Adrenal gland (tissue), 12 donors: Measurements from ENCODE around the gene FRK. TPM values are rescaled to one million over a fixed set of nuclear protein-coding genes. Genes with fewer than 3 reads are reported as not detected.

Experiments used
- DNase-seq, 7 donors: peaks; one replicate each; pipeline ENCODE4 v3.0.0-alpha.2; 2019 to 2020
- H3K27ac ChIP-seq, 5 donors: fragments of 200-600 bp; sonication (generic) in 4 of 5; 1 replicate in 3 of 5; 2 replicates in 2 of 5; pipeline versions ENCODE4 v1.5.1 to v1.8.0; 2016 to 2020; ENCODE audit warnings: mild to moderate bottlenecking in 1 of 5
- H3K27me3 ChIP-seq: fragments of 200-600 bp; 2 replicates; pipeline ENCODE4 v1.8.0; 2021
- H3K36me3 ChIP-seq, 2 donors: fragments of 200-600 bp; replicated peaks in 1 of 2; 1 replicate in 1 of 2; 2 replicates in 1 of 2; pipeline versions ENCODE4 v1.5.1 to v1.8.0; 2018 to 2022
- H3K4me1 ChIP-seq, 2 donors: fragments of 200-600 bp; replicated peaks in 1 of 2; 1 replicate in 1 of 2; 2 replicates in 1 of 2; pipeline versions ENCODE4 v1.5.1 to v1.8.0; 2018 to 2021
- H3K4me3 ChIP-seq, 4 donors: fragments of 200-600 bp; sonication (generic) in 3 of 4; one replicate each; pipeline ENCODE4 v1.5.1; 2016 to 2018
- H3K9me3 ChIP-seq, 3 donors: fragments of 200-600 bp; sonication (generic) in 1 of 3; replicated peaks in 1 of 3; 1 replicate in 2 of 3; 2 replicates in 1 of 3; pipeline versions ENCODE4 v1.5.1 to v1.8.0; 2016 to 2021
- CTCF ChIP-seq, 6 experiments: fragments of 450-650 bp in 4 of 6; fragments of 200-600 bp in 2 of 6; sonication (generic) in 1 of 6; IDR thresholded peaks; 1 replicate in 5 of 6; 2 replicates in 1 of 6; pipeline versions ENCODE4 v1.5.1 to v1.8.0; 2016 to 2021; ENCODE audit warnings: antibody characterized with exemption in 6 of 6, mild to moderate bottlenecking in 2 of 6, moderate library complexity in 1 of 6
- POLR2A ChIP-seq, 2 donors: fragments of 450-650 bp; IDR thresholded peaks; one replicate each; pipeline ENCODE4 v1.6.1; 2017; ENCODE audit warnings: antibody characterized with exemption in 2 of 2, mild to moderate bottlenecking in 2 of 2, moderate library complexity in 1 of 2
- WGBS, 4 donors: extraction: QIAGEN DNeasy Blood & Tissue Kit in 2 of 4; methylation state at CpG; one replicate each; pipeline versions ENCODE4 v1.1.5 to v1.1.7; 2013 to 2017; 5-methylcytosine and 5-hydroxymethylcytosine counted together
- intact Hi-C, 2 donors: fragments of 100-400 bp; cut with DNase I; formaldehyde crosslinking; loops; one replicate each; pipeline versions ENCODE4 v1.14.1 to v1.15.0; 2022 to 2023
- polyA plus RNA-seq, 3 donors: library from polyadenylated mRNA; stranded (reverse); fragments of 200-250 nt in 2 of 3; fragments of 350-450 nt in 1 of 3; fragmentation: Illumina TruSeq in 1 of 3; extraction: RNeasy Lipid Tissue Mini Kit (QIAGEN cat#74804) in 1 of 3; gene quantifications; one replicate each; pipeline ENCODE4 v1.2.3, GENCODE V29; 2013 to 2014
- total RNA-seq, 9 donors: library from RNA; depleted of rRNA in 4 of 9; stranded (reverse); fragments of >200 nt in 4 of 9; fragments of 120-200 nt in 1 of 9; fragmentation: NEBNext Ultra II Directional in 1 of 9; extraction: Animal tissue kit (Norgen Biotek cat#: 25700) in 1 of 9; gene quantifications; one replicate each; pipeline versions ENCODE4 v1.1.0 to v1.2.4, GENCODE V29; 2013 to 2023
- donor health status: healthy with polysubstance abuse.
- donor health status: Bipolar disorder and iron deficiency.
- donor health status: DM: yes; HTN: yes; CAD: no.
- donor health status: DM: no; HTN: no; CAD: no.
- donor health status: DM: no; HTN: no; CAD: no.
- donor health status: DM: yes; HTN: yes; CAD: no.

Gene FRK
- total and polyA plus RNA-seq, 12 donors, result 0.30 to 5.1 (median 2.5) TPM

GRCh38 chr6:115958958-115959357, 101.7 kb downstream of the FRK start:
- no peaks in the 10 kb centered on the region for H3K27me3 ChIP-seq
- H3K27ac ChIP-seq, result no peak overlapping the region
- TF ChIP-seq CTCF (IDR thresholded peaks at IDR 0.05), result no peak
- no peak for TF ChIP-seq POLR2A (IDR thresholded peaks at IDR 0.05)
- intact Hi-C loops, result no loop called here
- WGBS, 4 donors, result 62 to 85% (median 78%) methylated on average over 3 of the region's 3 CpGs
- H3K4me1 ChIP-seq, result no peaks in the 10 kb centered on the region
- no peak overlapping the region for H3K4me3 ChIP-seq
- H3K9me3 ChIP-seq, result no peaks in the 10 kb centered on the region
- no peak for DNase-seq
- no peaks in the 10 kb centered on the region for H3K36me3 ChIP-seq

- TF ChIP-seq POLR2A (IDR thresholded peaks at IDR 0.05), result no peak
- TF ChIP-seq CTCF (IDR thresholded peaks at IDR 0.05), result no peak
- Histone ChIP-seq H3K27ac (no peak overlapping the region), H3K4me3 (no peak overlapping the region), H3K9me3 (no peaks in the 10 kb centered on the region), H3K4me1 (no peaks in the 10 kb centered on the region), H3K36me3 (no peaks in the 10 kb centered on the region), H3K27me3 (no peaks in the 10 kb centered on the region)
- 81 to 89% (median 85%) methylated on average over 2 of the region's 2 CpGs for WGBS, 4 donors
- intact Hi-C loops, result no loop called here
- DNase-seq, result no peak
Observed at GRCh38 chr6:115954740-115955139, 106.0 kb downstream of the FRK start.

- no peak for TF ChIP-seq POLR2A (IDR thresholded peaks at IDR 0.05)
- no peak for TF ChIP-seq CTCF (IDR thresholded peaks at IDR 0.05)
- intact Hi-C loops, result no loop called here
Observed at GRCh38 chr6:115948751-115949150, 111.9 kb downstream of the FRK start.

GRCh38 chr6:115947966-115948541, 112.6 kb downstream of the FRK start:
- no peak for TF ChIP-seq POLR2A (IDR thresholded peaks at IDR 0.05)
- no peak for TF ChIP-seq CTCF (IDR thresholded peaks at IDR 0.05)

More at GRCh38 chr6:115948751-115949150, 111.9 kb downstream of the FRK start:
- H3K27me3 ChIP-seq, result no peaks in the 10 kb centered on the region
- H3K27ac ChIP-seq, result no peak overlapping the region
- no peak for DNase-seq
- H3K36me3 ChIP-seq, result no peaks in the 10 kb centered on the region
- no peak overlapping the region for H3K4me3 ChIP-seq
- H3K9me3 ChIP-seq, result no peaks in the 10 kb centered on the region
- no peaks in the 10 kb centered on the region for H3K4me1 ChIP-seq

More at GRCh38 chr6:115947966-115948541, 112.6 kb downstream of the FRK start:
- intact Hi-C loops, result no loop called here
- H3K27ac ChIP-seq, result no peak overlapping the region
- no peak for DNase-seq
- no peaks in the 10 kb centered on the region for H3K9me3 ChIP-seq
- H3K4me3 ChIP-seq, result no peak overlapping the region
- no peaks in the 10 kb centered on the region for H3K36me3 ChIP-seq
- no peaks in the 10 kb centered on the region for H3K4me1 ChIP-seq
- WGBS, 4 donors, result 89 to 93% (median 90%) methylated on average over 2 of the region's 2 CpGs
- H3K27me3 ChIP-seq, result no peaks in the 10 kb centered on the region
